CD14-positive monocyte (primary cell): ENCODE data around the gene ZC3H11A. TPM values are rescaled to one million over a fixed set of nuclear protein-coding genes. Genes with fewer than 3 reads are reported as not detected.

ENCODE experiments used
- DNase-seq, 3 donors: peaks; one replicate each; pipeline ENCODE4 v3.0.0-alpha.2; 2011 to 2022
- H2AFZ ChIP-seq: 2 replicates; pipeline ENCODE4 v1.6.0; 2012; ENCODE audit warnings: mild to moderate bottlenecking, low read depth, low read length, inconsistent platforms; ENCODE audit not compliant: insufficient read depth, poor library complexity, severe bottlenecking
- H3K27ac ChIP-seq, 2 donors: 1 replicate in 1 of 2; 2 replicates in 1 of 2; pipeline ENCODE4 v1.5.1; 2012 to 2013; ENCODE audit warnings: low read length in 2 of 2, control low read depth in 1 of 2, inconsistent platforms in 1 of 2, low read depth in 1 of 2, mild to moderate bottlenecking in 1 of 2
- H3K27me3 ChIP-seq, 2 donors: one replicate each; pipeline versions ENCODE4 v1.6.0 to v1.6.1; 2011 to 2013; ENCODE audit warnings: low read length in 2 of 2; ENCODE audit not compliant: control insufficient read depth in 2 of 2, insufficient read depth in 2 of 2
- H3K36me3 ChIP-seq, 2 donors: replicated peaks in 1 of 2; 1 replicate in 1 of 2; 2 replicates in 1 of 2; pipeline versions ENCODE4 v1.5.1 to v1.6.1; 2012 to 2013; ENCODE audit warnings: low read length in 2 of 2, control low read depth in 1 of 2, inconsistent platforms in 1 of 2, mild to moderate bottlenecking in 1 of 2; ENCODE audit not compliant: insufficient read depth in 2 of 2, control insufficient read depth in 1 of 2
- H3K4me1 ChIP-seq, 2 donors: 1 replicate in 1 of 2; 2 replicates in 1 of 2; pipeline versions ENCODE4 v1.5.1 to v1.6.1; 2012 to 2013; ENCODE audit warnings: low read length in 2 of 2, control low read depth in 1 of 2, inconsistent platforms in 1 of 2, mild to moderate bottlenecking in 1 of 2, moderate library complexity in 1 of 2; ENCODE audit not compliant: insufficient read depth in 2 of 2, control insufficient read depth in 1 of 2
- H3K4me2 ChIP-seq: replicated peaks from 2 replicates; pipeline ENCODE3; 2012; ENCODE audit warnings: low read length, moderate library complexity, mild to moderate bottlenecking; ENCODE audit not compliant: poor library complexity, severe bottlenecking; ENCODE audit errors: extremely low read depth
- H3K4me3 ChIP-seq, 3 experiments: fragments of 200-600 bp in 1 of 3; sonication (generic) in 1 of 3; replicated peaks in 1 of 3; 1 replicate in 2 of 3; 2 replicates in 1 of 3; pipeline ENCODE4 v1.5.1; 2011 to 2013; ENCODE audit warnings: low read length in 3 of 3, mild to moderate bottlenecking in 3 of 3, control low read depth in 2 of 3, low read depth in 2 of 3, inconsistent platforms in 1 of 3, moderate library complexity in 1 of 3
- H3K79me2 ChIP-seq: 2 replicates; pipeline ENCODE4 v1.6.0; 2012; ENCODE audit warnings: mild to moderate bottlenecking, control low read depth, inconsistent platforms, low read length, moderate library complexity; ENCODE audit not compliant: insufficient read depth
- H3K9ac ChIP-seq: 2 replicates; pipeline ENCODE4 v1.6.0; 2017; ENCODE audit warnings: low read length, mild to moderate bottlenecking; ENCODE audit not compliant: insufficient read depth, poor library complexity, severe bottlenecking
- H3K9me3 ChIP-seq, 2 donors: replicated peaks in 1 of 2; 1 replicate in 1 of 2; 2 replicates in 1 of 2; pipeline versions ENCODE4 v1.5.1 to v1.6.1; 2012 to 2013; ENCODE audit warnings: low read length in 2 of 2, control low read depth in 1 of 2; ENCODE audit not compliant: control insufficient read depth in 1 of 2, insufficient read depth in 1 of 2
- H4K20me1 ChIP-seq: 2 replicates; pipeline ENCODE4 v1.6.0; 2012; ENCODE audit warnings: mild to moderate bottlenecking, low read length, control low read depth, moderate library complexity; ENCODE audit not compliant: insufficient read depth
- H3K27ac Mint-ChIP-seq, 7 donors: one replicate each; pipeline ENCODE4 v1.8.0; 2020; ENCODE audit warnings: mild to moderate bottlenecking in 7 of 7, mixed read lengths in 7 of 7, moderate library complexity in 6 of 7, inconsistent platforms in 2 of 7
- H3K27me3 Mint-ChIP-seq, 3 donors: one replicate each; pipeline ENCODE4 v1.8.0; 2021 to 2022; ENCODE audit warnings: low read depth in 3 of 3, mild to moderate bottlenecking in 3 of 3, mixed read lengths in 3 of 3, moderate library complexity in 3 of 3, inconsistent platforms in 1 of 3
- H3K36me3 Mint-ChIP-seq, 2 donors: one replicate each; pipeline ENCODE4 v1.8.0; 2020; ENCODE audit warnings: mixed read lengths in 2 of 2, inconsistent platforms in 1 of 2, mild to moderate bottlenecking in 1 of 2
- H3K4me1 Mint-ChIP-seq: one replicate; pipeline ENCODE4 v1.8.0; 2020; ENCODE audit warnings: mild to moderate bottlenecking, mixed read lengths
- H3K4me3 Mint-ChIP-seq, 2 donors: one replicate each; pipeline ENCODE4 v1.8.0; 2020; ENCODE audit warnings: mild to moderate bottlenecking in 2 of 2, mixed read lengths in 2 of 2, moderate library complexity in 1 of 2
- H3K9me3 Mint-ChIP-seq, 7 donors: one replicate each; pipeline ENCODE4 v1.8.0; 2020 to 2022; ENCODE audit warnings: mixed read lengths in 7 of 7, mild to moderate bottlenecking in 6 of 7, moderate library complexity in 6 of 7, inconsistent platforms in 2 of 7
- CTCF ChIP-seq: fragments of 200-600 bp; IDR thresholded peaks from one replicate; pipeline ENCODE4 v1.8.0; 2022; ENCODE audit warnings: antibody characterized with exemption, mild to moderate bottlenecking
- WGBS: methylation state at CpG from one replicate; pipeline ENCODE4 v1.1.5; 2013; ENCODE audit warnings: missing lambda C conversion rate; ENCODE audit not compliant: insufficient coverage; 5-methylcytosine and 5-hydroxymethylcytosine counted together
- intact Hi-C, 2 donors: fragments of 100-400 bp; cut with micrococcal nuclease; formaldehyde crosslinking; loops; one replicate each; pipeline versions ENCODE4 v1.15.0 to v1.15.1; 2023
- polyA plus RNA-seq, 3 donors: library from polyadenylated mRNA; depleted of rRNA in 1 of 3; unstranded in 2 of 3; stranded (reverse) in 1 of 3; fragments of 300-500 nt in 2 of 3; fragments of >200 nt in 1 of 3; fragmentation: Illumina TruSeq in 2 of 3; gene quantifications; 1 replicate in 2 of 3; 2 replicates in 1 of 3; pipeline ENCODE4 v1.2.3, GENCODE V29; 2012 to 2021

Gene ZC3H11A
- polyA plus RNA-seq, 3 donors = 17.8 to 59.0 (median 23.2) TPM

- Histone ChIP-seq H3K36me3 (no peaks in the 10 kb centered on the region), H3K27me3 (no peaks in the 10 kb centered on the region), H3K9ac (no peak overlapping the region), H3K4me1 (no peaks in the 10 kb centered on the region), H3K79me2 (no peaks in the 10 kb centered on the region), H3K4me3 (no peak overlapping the region), H3K9me3 (no peaks in the 10 kb centered on the region), H2AFZ (peak overlapping the region; percentile 47), H3K4me2 (no peak overlapping the region), H4K20me1 (no peaks in the 10 kb centered on the region), H3K27ac (no peak overlapping the region)
- no peak overlapping the region for H3K27ac Mint-ChIP-seq
- WGBS = no CpG with 5 or more reads among the region's 3 CpGs
- TF ChIP-seq CTCF = no peak
- peaks cover 6% of the 10 kb centered on the region for H3K4me1 Mint-ChIP-seq
- DNase-seq = no peak
- no peaks in the 10 kb centered on the region for H3K36me3 Mint-ChIP-seq
- no peak overlapping the region for H3K4me3 Mint-ChIP-seq
- intact Hi-C loops = loop anchor here in 1 of 2 donors (10.0 kb wide), 1 partner anchor 273 kb away; no protein-coding TSS in a partner anchor
- no peaks in the 10 kb centered on the region for H3K27me3 Mint-ChIP-seq
- H3K9me3 Mint-ChIP-seq = peaks cover 0 to 2% (median 0%) of the 10 kb centered on the region in 7 donors
Observed at GRCh38 chr1:203778146-203778545, 17.3 kb upstream of the ZC3H11A start.

GRCh38 chr1:203778789-203779188 is 16.6 kb upstream of the ZC3H11A start:
- no peaks in the 10 kb centered on the region for H3K4me1 ChIP-seq
- no peaks in the 10 kb centered on the region for H3K36me3 Mint-ChIP-seq
- intact Hi-C loops = loop anchor here in 1 of 2 donors (10.0 kb wide), 1 partner anchor 274 kb away; no protein-coding TSS in a partner anchor
- H3K27ac ChIP-seq = no peak overlapping the region
- peaks cover 6% of the 10 kb centered on the region for H3K4me1 Mint-ChIP-seq
- H3K9me3 ChIP-seq = no peaks in the 10 kb centered on the region
- peak overlapping the region; percentile 47 for H2AFZ ChIP-seq
- H3K4me2 ChIP-seq = no peak overlapping the region
- no peaks in the 10 kb centered on the region for H3K79me2 ChIP-seq
- H3K36me3 ChIP-seq = no peaks in the 10 kb centered on the region
- no peaks in the 10 kb centered on the region for H3K27me3 Mint-ChIP-seq
- H3K9ac ChIP-seq = no peak overlapping the region
- DNase-seq = no peak
- WGBS = 96% methylated on average over 3 of the region's 4 CpGs
- H4K20me1 ChIP-seq = no peaks in the 10 kb centered on the region
- no peak overlapping the region for H3K4me3 Mint-ChIP-seq
- no peak overlapping the region for H3K4me3 ChIP-seq
- H3K9me3 Mint-ChIP-seq = peaks cover 0 to 2% (median 0%) of the 10 kb centered on the region in 7 donors
- H3K27me3 ChIP-seq = no peaks in the 10 kb centered on the region
- no peak overlapping the region for H3K27ac Mint-ChIP-seq
- TF ChIP-seq CTCF = no peak
